GM19463 (cell line): ENCODE results near the gene TBC1D28.
"Not testable (repeated sequence)": the region's sequence is repeated elsewhere in the genome, so short reads cannot be mapped to it uniquely, and the experiment has no call there.

ENCODE experiments used
- ATAC-seq: cut with Tn5 transposase; IDR thresholded peaks from one replicate; pipeline ENCODE4 v1.9.1; 2021; ENCODE audit warnings: mild to moderate bottlenecking, moderate library complexity; ENCODE audit not compliant: unreplicated experiment

TBC1D28 gene

GRCh38 chr17:18617613-18618012 is 26.6 kb downstream of the TBC1D28 start:
- not testable (repeated sequence) for ATAC-seq

DNA sequence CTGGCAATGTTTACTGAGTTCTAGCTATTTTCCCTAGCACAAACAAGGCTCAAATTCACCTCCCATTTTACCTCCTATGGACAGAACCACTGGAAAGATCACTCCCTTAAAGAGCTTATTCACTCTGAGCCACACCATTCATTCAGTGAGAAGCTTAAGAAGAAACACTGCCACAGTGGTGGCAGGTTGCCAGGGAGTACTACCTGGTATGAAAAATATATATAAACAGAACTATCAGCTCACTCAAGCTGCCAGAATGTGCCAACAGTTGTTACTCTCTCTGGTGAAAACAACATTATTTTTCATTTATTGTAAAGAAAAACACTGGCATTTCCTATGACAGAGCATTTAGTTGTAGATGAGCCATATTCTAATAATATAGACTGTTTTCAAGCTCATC is 31.2 kb downstream of the TBC1D28 start:
- not testable (repeated sequence) for ATAC-seq

DNA sequence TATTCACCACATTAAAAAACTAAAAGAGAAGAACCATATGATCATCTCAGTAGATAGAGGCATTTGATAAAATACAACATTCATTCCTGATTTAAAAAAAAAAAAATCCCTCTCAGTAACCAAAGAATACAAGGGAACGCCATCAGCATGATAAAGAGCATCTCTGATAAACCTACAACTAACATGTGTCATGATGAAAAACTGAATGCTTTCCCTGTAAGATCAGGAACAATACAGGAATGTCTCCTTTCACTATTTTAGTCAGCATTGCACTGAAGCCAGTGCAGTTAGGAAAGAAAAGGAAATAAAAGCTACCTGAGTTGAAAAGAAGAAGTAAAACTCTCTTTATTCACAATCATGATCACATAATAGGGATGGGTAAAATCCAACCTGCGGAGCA is 51.1 kb downstream of the TBC1D28 start:
- not testable (repeated sequence) for ATAC-seq
